GM19193 (cell line): ENCODE data around the gene ZNF419.

Experiments
- POLR2A ChIP-seq: IDR thresholded peaks from 4 replicates; pipeline ENCODE4 v1.6.1; 2011; ENCODE audit not compliant: insufficient read depth, insufficient read length; ENCODE audit errors: extremely low read depth

The ZNF419 gene

GRCh38 chr19:57487477-57488298, at the start of gene ZNF419:
TSS of gene ZNF419 (plus strand) at chr19:57487750. CDS start at chr19:57487951, 201 bp downstream.
- peak; percentile 75 for TF ChIP-seq POLR2A

GRCh38 chr19:57437931-57438330, 49.6 kb upstream of the ZNF419 start:
- no peak for TF ChIP-seq POLR2A

GRCh38 chr19:57438925-57439324, 48.6 kb upstream of the ZNF419 start:
- no peak for TF ChIP-seq POLR2A

- no peak for TF ChIP-seq POLR2A
These were observed 45.4 kb upstream of the ZNF419 start for GRCh38 chr19:57441979-57442752.

GRCh38 chr19:57443121-57443696, 44.3 kb upstream of the ZNF419 start:
- no peak for TF ChIP-seq POLR2A

- TF ChIP-seq POLR2A, result no peak
These were observed 35.2 kb upstream of the ZNF419 start for GRCh38 chr19:57452307-57452706.

- no peak for TF ChIP-seq POLR2A
These were observed 21.7 kb upstream of the ZNF419 start for GRCh38 chr19:57465680-57466381.

- TF ChIP-seq POLR2A, result no peak
These were observed 21.1 kb upstream of the ZNF419 start for GRCh38 chr19:57466489-57466888.

- no peak for TF ChIP-seq POLR2A
These were observed 13.9 kb upstream of the ZNF419 start for GRCh38 chr19:57473646-57474045.

GRCh38 chr19:57477191-57478008, 10.2 kb upstream of the ZNF419 start, which contains the start of gene ZNF772:
TSS of gene ZNF772 (minus strand) at chr19:57477566. CDS start at chr19:57477309, 257 bp downstream.
- peak; percentile 41 for TF ChIP-seq POLR2A

GRCh38 chr19:57499680-57500395, 12.3 kb downstream of the ZNF419 start, which contains the start of gene ZNF773:
TSS of gene ZNF773 (plus strand) at chr19:57499938. CDS start at chr19:57500081, 143 bp downstream.
- peak; percentile 87 for TF ChIP-seq POLR2A

- no peak for TF ChIP-seq POLR2A
These were observed 18.6 kb downstream of the ZNF419 start for GRCh38 chr19:57506163-57506562.

GRCh38 chr19:57511484-57511883, 23.9 kb downstream of the ZNF419 start:
- no peak for TF ChIP-seq POLR2A
